Spleen (tissue), 7 donors: ENCODE data around the gene DENND10.

Source experiments
- POLR2A ChIP-seq, 3 donors: fragments of 450-650 bp; IDR thresholded peaks; one replicate each; pipeline ENCODE4 v1.5.1; 2017; ENCODE audit warnings: antibody characterized with exemption in 3 of 3, mild to moderate bottlenecking in 1 of 3
- TF ChIP-seq, protein P1 (sequence below), 11 experiments: fragments of 200-600 bp in 7 of 11; fragments of 450-650 bp in 4 of 11; sonication (generic) in 4 of 11; IDR thresholded peaks in 8 of 11; conservative IDR thresholded peaks in 3 of 11; 1 replicate in 7 of 11; 2 replicates in 4 of 11; pipeline versions ENCODE4 v1.4.0 to v1.8.0; 2016 to 2021; ENCODE audit warnings: antibody characterized with exemption in 11 of 11, inconsistent platforms in 4 of 11, mild to moderate bottlenecking in 1 of 11
- donor health status: DM: no; HTN: no; CAD: no; lungs with moderate emphysema.
- donor health status: DM: no; HTN: no; CAD: no.
- donor health status: DM: no; HTN: no; CAD: no.

DNA sequence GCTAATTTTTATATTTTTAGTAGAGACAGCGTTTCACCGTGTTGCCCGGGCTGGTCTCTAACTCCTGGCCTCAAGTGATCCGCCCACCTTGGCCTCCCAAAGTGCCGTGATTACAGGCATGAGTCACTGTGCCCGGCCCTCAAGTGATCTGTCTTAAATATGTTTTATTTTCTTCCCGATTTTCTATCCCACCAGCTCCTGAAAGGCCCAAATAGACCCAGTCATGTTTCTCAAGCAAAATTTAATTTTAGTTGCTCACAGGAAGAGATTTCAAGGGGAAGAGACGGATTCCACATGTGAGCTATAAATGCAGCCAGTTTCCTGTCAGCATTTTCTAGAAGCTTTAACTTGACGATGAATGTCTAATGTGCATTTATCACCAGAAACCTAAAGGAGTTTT is 12.0 kb downstream of the DENND10 start:
- TF ChIP-seq, protein P1, sequence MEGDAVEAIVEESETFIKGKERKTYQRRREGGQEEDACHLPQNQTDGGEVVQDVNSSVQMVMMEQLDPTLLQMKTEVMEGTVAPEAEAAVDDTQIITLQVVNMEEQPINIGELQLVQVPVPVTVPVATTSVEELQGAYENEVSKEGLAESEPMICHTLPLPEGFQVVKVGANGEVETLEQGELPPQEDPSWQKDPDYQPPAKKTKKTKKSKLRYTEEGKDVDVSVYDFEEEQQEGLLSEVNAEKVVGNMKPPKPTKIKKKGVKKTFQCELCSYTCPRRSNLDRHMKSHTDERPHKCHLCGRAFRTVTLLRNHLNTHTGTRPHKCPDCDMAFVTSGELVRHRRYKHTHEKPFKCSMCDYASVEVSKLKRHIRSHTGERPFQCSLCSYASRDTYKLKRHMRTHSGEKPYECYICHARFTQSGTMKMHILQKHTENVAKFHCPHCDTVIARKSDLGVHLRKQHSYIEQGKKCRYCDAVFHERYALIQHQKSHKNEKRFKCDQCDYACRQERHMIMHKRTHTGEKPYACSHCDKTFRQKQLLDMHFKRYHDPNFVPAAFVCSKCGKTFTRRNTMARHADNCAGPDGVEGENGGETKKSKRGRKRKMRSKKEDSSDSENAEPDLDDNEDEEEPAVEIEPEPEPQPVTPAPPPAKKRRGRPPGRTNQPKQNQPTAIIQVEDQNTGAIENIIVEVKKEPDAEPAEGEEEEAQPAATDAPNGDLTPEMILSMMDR (IDR thresholded peaks at IDR 0.05 in 8 of 11, conservative IDR thresholded peaks at IDR 0.05 in 3 of 11): no peak
- TF ChIP-seq POLR2A (IDR thresholded peaks at IDR 0.05): no peak
